Mammary epithelial cell (primary cell): ENCODE data around the gene UBE2E1.

Source experiments
- CTCF ChIP-seq, 2 donors: IDR thresholded peaks in 1 of 2; conservative IDR thresholded peaks in 1 of 2; 2 replicates each; pipeline ENCODE4 v1.5.1; 2011 to 2012; ENCODE audit warnings: inconsistent platforms in 2 of 2, low read length in 2 of 2, mild to moderate bottlenecking in 2 of 2, control low read depth in 1 of 2, low read depth in 1 of 2; ENCODE audit not compliant: insufficient read depth in 1 of 2; ENCODE audit errors: extremely low read depth in 1 of 2
- EZH2 ChIP-seq: IDR thresholded peaks from 2 replicates; pipeline ENCODE4 v1.6.1; 2012; ENCODE audit warnings: low read length, inconsistent platforms, borderline replicate concordance

GRCh38 chr3:23779841-23780240, 25.9 kb upstream of the UBE2E1 start:
- TF ChIP-seq CTCF (conservative IDR thresholded peaks at IDR 0.05 in 1 of 2, IDR thresholded peaks at IDR 0.05 in 1 of 2; ENCODE audit: extremely low read depth in 1 of 2, insufficient read depth in 1 of 2, low read depth in 1 of 2, low read length in 2 of 2) = no peak
- no peak for TF ChIP-seq EZH2
